ENCODE results near the gene SLFN11.

GRCh38 chr17:35338230-35338629 is 35.2 kb downstream of the SLFN11 start:
- TF ChIP-seq HIVEP1 (CRISPR knock-in tag; IDR thresholded peaks at IDR 0.05) (no peak), MAZ (CRISPR knock-in tag; conservative IDR thresholded peaks at IDR 0.05 in 1 of 2, IDR thresholded peaks at IDR 0.05 in 1 of 2) (no peak), ZNF239 (CRISPR knock-in tag; IDR thresholded peaks at IDR 0.05) (no peak), ZFP36 (IDR thresholded peaks at IDR 0.05; ENCODE audit: low read depth, low read length, partially characterized antibody) (no peak), CGGBP1 (CRISPR knock-in tag; IDR thresholded peaks at IDR 0.05) (no peak), HLTF (IDR thresholded peaks at IDR 0.05) (no peak), CTCF (IDR thresholded peaks at IDR 0.05 in 2 of 3, conservative IDR thresholded peaks at IDR 0.05 in 1 of 3; ENCODE audit: insufficient read depth in 2 of 3, low read depth in 1 of 3, low read length in 3 of 3) (no peak), ATF4 (CRISPR knock-in tag; IDR thresholded peaks at IDR 0.05) (no peak)

Data from K562 (cell line).